Osteocyte (in vitro differentiated cells): Measurements from ENCODE around the gene IFI27L2. TPM values are rescaled to one million over a fixed set of nuclear protein-coding genes. Genes with fewer than 3 reads are reported as not detected.
A peak's percentile ranks its signal among the peaks of the same experiment; 100 is the strongest.

Experiments used
- DNase-seq: peaks from one replicate; pipeline ENCODE4 v3.0.0; 2021; ENCODE audit warnings: mixed read lengths; ENCODE audit not compliant: unreplicated experiment; ENCODE audit errors: extremely low spot score
- H3K27ac Mint-ChIP-seq: one replicate; pipeline ENCODE4 v1.8.0; 2021; ENCODE audit warnings: mild to moderate bottlenecking, mixed read lengths; ENCODE audit not compliant: unreplicated experiment
- H3K27me3 Mint-ChIP-seq: one replicate; pipeline ENCODE4 v1.8.0; 2021; ENCODE audit warnings: mixed read lengths; ENCODE audit not compliant: unreplicated experiment
- H3K36me3 Mint-ChIP-seq: one replicate; pipeline ENCODE4 v1.8.0; 2021; ENCODE audit warnings: mixed read lengths; ENCODE audit not compliant: unreplicated experiment
- H3K4me1 Mint-ChIP-seq: one replicate; pipeline ENCODE4 v1.8.0; 2021; ENCODE audit warnings: mixed read lengths; ENCODE audit not compliant: unreplicated experiment
- H3K4me3 Mint-ChIP-seq: one replicate; pipeline ENCODE4 v1.8.0; 2021; ENCODE audit warnings: mild to moderate bottlenecking, moderate library complexity, mixed read lengths; ENCODE audit not compliant: unreplicated experiment
- H3K9me3 Mint-ChIP-seq: one replicate; pipeline ENCODE4 v1.8.0; 2021; ENCODE audit warnings: mixed read lengths; ENCODE audit not compliant: unreplicated experiment
- total RNA-seq: library from RNA; stranded (reverse); gene quantifications from 2 replicates; pipeline ENCODE4 v1.2.1, GENCODE V29; 2021
- TF ChIP-seq, protein P1 (sequence below): fragments of 200-600 bp; sonication (generic); IDR thresholded peaks from 2 replicates; pipeline ENCODE4 v1.5.0; 2021; ENCODE audit warnings: antibody characterized with exemption, mild to moderate bottlenecking, moderate library complexity

IFI27L2 gene
- total RNA-seq, 1 donor from 2014 or later = 44.7 TPM

DNA sequence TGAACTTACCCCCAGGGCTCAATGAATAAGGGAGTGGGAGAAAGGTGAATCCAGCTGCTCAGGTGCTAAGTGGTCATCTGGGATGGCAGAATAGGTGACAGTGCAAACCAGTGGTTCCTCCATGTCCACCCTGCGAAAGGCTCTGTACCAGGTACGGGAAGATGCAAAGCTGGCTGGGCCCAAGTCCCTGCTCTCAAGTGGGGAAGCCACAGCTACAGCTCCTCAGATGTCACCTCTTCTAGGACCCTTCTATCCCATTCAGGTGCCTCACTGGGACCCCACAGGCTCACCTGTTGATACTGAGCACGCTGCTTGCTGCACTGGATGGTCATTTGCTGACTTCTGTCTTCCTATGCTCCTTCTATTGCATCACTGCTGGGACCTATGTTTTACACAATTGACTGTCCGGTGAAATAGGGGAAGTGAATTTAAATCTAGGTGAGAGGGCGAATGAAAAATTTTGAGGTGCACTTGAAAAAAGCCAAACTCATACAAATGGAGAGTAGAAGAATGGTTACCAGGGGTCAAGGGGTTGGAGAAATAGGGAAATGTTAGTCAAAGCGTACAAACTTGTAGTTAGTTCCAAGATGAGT is 24.4 kb upstream of the IFI27L2 start:
- H3K27ac Mint-ChIP-seq = no peak overlapping the region
- no peaks in the 10 kb centered on the region for H3K36me3 Mint-ChIP-seq
- DNase-seq = no peak
- H3K4me3 Mint-ChIP-seq = no peak overlapping the region
- TF ChIP-seq, protein P1, sequence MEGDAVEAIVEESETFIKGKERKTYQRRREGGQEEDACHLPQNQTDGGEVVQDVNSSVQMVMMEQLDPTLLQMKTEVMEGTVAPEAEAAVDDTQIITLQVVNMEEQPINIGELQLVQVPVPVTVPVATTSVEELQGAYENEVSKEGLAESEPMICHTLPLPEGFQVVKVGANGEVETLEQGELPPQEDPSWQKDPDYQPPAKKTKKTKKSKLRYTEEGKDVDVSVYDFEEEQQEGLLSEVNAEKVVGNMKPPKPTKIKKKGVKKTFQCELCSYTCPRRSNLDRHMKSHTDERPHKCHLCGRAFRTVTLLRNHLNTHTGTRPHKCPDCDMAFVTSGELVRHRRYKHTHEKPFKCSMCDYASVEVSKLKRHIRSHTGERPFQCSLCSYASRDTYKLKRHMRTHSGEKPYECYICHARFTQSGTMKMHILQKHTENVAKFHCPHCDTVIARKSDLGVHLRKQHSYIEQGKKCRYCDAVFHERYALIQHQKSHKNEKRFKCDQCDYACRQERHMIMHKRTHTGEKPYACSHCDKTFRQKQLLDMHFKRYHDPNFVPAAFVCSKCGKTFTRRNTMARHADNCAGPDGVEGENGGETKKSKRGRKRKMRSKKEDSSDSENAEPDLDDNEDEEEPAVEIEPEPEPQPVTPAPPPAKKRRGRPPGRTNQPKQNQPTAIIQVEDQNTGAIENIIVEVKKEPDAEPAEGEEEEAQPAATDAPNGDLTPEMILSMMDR = no peak
- H3K9me3 Mint-ChIP-seq = no peaks in the 10 kb centered on the region
- H3K27me3 Mint-ChIP-seq = peaks cover 53% of the 10 kb centered on the region
- H3K4me1 Mint-ChIP-seq = no peaks in the 10 kb centered on the region

DNA sequence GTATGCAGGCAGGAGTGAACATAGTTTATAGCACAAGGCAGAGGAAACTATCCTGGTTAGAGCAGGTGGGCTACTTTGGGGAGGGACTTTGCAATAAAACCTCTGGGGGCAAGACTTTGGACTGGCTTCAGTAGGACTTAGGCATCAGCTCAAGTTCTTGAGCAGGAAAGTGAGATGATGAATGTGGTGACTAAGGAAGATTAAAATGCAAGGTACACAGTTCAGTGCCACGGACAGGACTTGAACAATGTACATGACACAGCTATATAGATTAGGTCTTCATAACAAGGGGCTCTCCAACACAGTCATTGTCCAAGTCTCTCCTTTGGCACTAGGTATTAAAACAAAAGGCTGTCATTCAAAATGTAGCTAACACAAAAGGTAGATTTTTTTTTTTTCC is 23.3 kb upstream of the IFI27L2 start:
- Mint-ChIP-seq H3K4me3 (no peak overlapping the region), H3K9me3 (no peaks in the 10 kb centered on the region), H3K27me3 (peaks cover 60% of the 10 kb centered on the region), H3K27ac (no peak overlapping the region), H3K4me1 (no peaks in the 10 kb centered on the region), H3K36me3 (no peaks in the 10 kb centered on the region)
- TF ChIP-seq, protein P1 = no peak
- no peak for DNase-seq

DNA sequence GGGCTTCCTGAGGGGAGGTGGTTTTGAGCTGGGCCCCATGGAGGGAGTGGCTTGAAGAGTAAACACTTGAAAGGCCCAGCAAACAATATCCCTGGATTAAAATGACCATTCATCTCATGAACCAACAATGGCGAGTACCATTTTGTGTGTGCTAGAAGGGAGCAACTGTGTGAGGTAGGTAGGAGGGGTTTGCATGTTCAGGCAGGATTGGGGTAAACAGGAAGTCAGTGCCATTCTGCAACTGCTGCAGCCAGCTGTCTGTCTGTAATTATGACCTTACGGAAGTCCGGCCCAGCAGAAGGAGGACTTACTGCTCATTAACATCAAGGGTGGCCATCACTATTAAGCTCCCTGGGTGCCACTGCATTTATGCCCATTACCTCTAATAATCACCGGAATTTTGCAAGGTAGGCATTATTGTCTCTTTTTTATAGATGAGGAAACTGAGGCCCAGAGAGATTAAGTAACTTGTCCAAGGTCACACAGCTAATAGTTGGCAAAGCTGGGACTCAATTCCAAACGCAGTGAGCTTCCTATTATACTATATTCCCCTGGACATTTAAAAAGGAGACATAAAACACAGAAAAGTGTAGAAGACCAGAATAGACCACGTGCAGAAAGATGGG is 16.6 kb upstream of the IFI27L2 start:
- no peak overlapping the region for H3K27ac Mint-ChIP-seq
- H3K36me3 Mint-ChIP-seq = no peaks in the 10 kb centered on the region
- DNase-seq = peak; percentile 34
- H3K4me1 Mint-ChIP-seq = no peaks in the 10 kb centered on the region
- peaks cover 36% of the 10 kb centered on the region for H3K27me3 Mint-ChIP-seq
- H3K4me3 Mint-ChIP-seq = no peak overlapping the region
- TF ChIP-seq, protein P1 = no peak
- H3K9me3 Mint-ChIP-seq = no peaks in the 10 kb centered on the region

DNA sequence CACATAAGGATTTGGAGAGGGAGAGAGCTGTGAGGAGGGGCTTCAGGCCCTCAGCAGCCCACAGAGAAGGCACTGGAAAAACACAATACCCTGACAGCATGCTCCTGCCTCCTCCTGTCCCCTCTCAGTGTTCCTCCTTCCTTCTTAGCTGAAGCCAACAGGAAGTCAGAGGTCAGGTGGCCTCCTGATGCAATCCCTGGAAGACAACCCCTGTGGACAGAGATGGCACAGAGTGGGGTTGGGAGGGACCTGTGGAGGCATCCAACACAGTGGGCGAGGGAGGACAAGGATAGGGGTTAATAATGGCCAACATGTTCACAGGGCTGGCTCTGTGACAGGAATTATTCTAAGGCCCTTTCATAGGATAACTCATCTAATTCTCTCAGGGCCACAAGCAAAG is 15.4 kb upstream of the IFI27L2 start:
- Mint-ChIP-seq H3K27me3 (peaks cover 26% of the 10 kb centered on the region), H3K4me3 (no peak overlapping the region)

DNA sequence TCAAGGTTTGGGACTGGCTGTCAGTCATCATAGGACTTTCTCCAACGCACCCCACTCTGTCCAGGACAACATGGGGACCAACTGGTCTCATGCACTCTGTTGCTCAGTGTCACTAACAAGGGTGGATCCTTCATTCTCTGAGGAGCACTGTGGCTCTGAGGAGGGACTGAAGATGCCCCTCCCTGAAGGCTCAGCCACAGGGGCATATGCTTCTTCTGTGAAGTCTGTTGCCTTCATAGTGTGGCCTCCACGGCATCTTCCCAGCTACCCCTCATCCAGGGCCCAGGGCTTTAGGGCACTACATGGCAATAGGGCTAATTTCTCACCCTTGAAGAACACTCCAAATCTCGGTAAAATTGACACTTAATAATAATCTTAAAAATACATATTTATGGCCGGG is 14.3 kb upstream of the IFI27L2 start:
- Mint-ChIP-seq H3K27me3 (peaks cover 20% of the 10 kb centered on the region), H3K4me3 (no peak overlapping the region), H3K27ac (no peak overlapping the region), H3K36me3 (no peaks in the 10 kb centered on the region), H3K4me1 (no peaks in the 10 kb centered on the region), H3K9me3 (no peaks in the 10 kb centered on the region)
- peak; percentile 30 for DNase-seq
- TF ChIP-seq, protein P1 = no peak

More for the DNA sequence above, 15.4 kb upstream of the IFI27L2 start:
- Mint-ChIP-seq H3K36me3 (no peaks in the 10 kb centered on the region), H3K4me1 (no peaks in the 10 kb centered on the region), H3K27ac (no peak overlapping the region), H3K9me3 (no peaks in the 10 kb centered on the region)
- DNase-seq = peak; percentile 48
- TF ChIP-seq, protein P1 = no peak
